Measurements from ENCODE around the gene HCFC1R1.
A peak's percentile ranks its signal among the peaks of the same experiment; 100 is the strongest.

The HCFC1R1 gene

GRCh38 chr16:2991566-2992261 lies 32.0 kb downstream of the HCFC1R1 start:
- no peak for DNase-seq

- no peak for DNase-seq
Observed at GRCh38 chr16:2990891-2991290, 32.9 kb downstream of the HCFC1R1 start.

- no peak for DNase-seq
Observed at GRCh38 chr16:2988590-2989099, 35.1 kb downstream of the HCFC1R1 start.

- no peak for DNase-seq
Observed at GRCh38 chr16:2987833-2988232, 35.9 kb downstream of the HCFC1R1 start.

- no peak for DNase-seq
Observed at GRCh38 chr16:2987286-2987685, 36.5 kb downstream of the HCFC1R1 start.

GRCh38 chr16:2986623-2987188 lies 37.0 kb downstream of the HCFC1R1 start:
- DNase-seq: no peak

- DNase-seq: no peak
Observed at GRCh38 chr16:2985893-2986355, 37.8 kb downstream of the HCFC1R1 start.

GRCh38 chr16:2985462-2985861 lies 38.3 kb downstream of the HCFC1R1 start:
- DNase-seq: no peak

- DNase-seq: peak; percentile 58
Observed at GRCh38 chr16:2983706-2984136, 40.0 kb downstream of the HCFC1R1 start.

GRCh38 chr16:2982402-2982801 lies 41.3 kb downstream of the HCFC1R1 start:
- DNase-seq: no peak

GRCh38 chr16:2981899-2982250 lies 41.9 kb downstream of the HCFC1R1 start:
- no peak for DNase-seq

GRCh38 chr16:2981177-2981898 lies 42.4 kb downstream of the HCFC1R1 start:
- DNase-seq: no peak

- DNase-seq: peak; percentile 91
Observed at GRCh38 chr16:2980227-2981176, 43.2 kb downstream of the HCFC1R1 start, which contains the start of gene PKMYT1. Gene PKMYT1 (minus strand): TSS chr16:2980446. CDS start chr16:2979657, 789 bp downstream.

- DNase-seq: no peak
Observed at GRCh38 chr16:2979669-2980226, 44.0 kb downstream of the HCFC1R1 start.

GRCh38 chr16:2977440-2977839 lies 46.3 kb downstream of the HCFC1R1 start:
- DNase-seq: no peak

- DNase-seq: no peak
Observed at GRCh38 chr16:2976673-2977072, 47.1 kb downstream of the HCFC1R1 start.

GRCh38 chr16:2976201-2976600 lies 47.5 kb downstream of the HCFC1R1 start:
- DNase-seq: no peak

GRCh38 chr16:2975161-2975795 lies 48.5 kb downstream of the HCFC1R1 start:
- DNase-seq: no peak

GRCh38 chr16:2974319-2975056 lies 49.3 kb downstream of the HCFC1R1 start:
- no peak for DNase-seq

GRCh38 chr16:2973605-2974318 lies 50.0 kb downstream of the HCFC1R1 start:
- no peak for DNase-seq

All from stimulated activated naive CD4-positive, alpha-beta T cell treated with Interleukin-2 at 50 U/mL for 16 hours (primary cell).